HG03469 (cell line): Measurements from ENCODE around the gene LRRC45.

Experiments used
- ATAC-seq: cut with Tn5 transposase; IDR thresholded peaks from one replicate; pipeline ENCODE4 v1.9.1; 2021; ENCODE audit warnings: mild to moderate bottlenecking, moderate library complexity, moderate number of reproducible peaks; ENCODE audit not compliant: unreplicated experiment

The LRRC45 gene

DNA sequence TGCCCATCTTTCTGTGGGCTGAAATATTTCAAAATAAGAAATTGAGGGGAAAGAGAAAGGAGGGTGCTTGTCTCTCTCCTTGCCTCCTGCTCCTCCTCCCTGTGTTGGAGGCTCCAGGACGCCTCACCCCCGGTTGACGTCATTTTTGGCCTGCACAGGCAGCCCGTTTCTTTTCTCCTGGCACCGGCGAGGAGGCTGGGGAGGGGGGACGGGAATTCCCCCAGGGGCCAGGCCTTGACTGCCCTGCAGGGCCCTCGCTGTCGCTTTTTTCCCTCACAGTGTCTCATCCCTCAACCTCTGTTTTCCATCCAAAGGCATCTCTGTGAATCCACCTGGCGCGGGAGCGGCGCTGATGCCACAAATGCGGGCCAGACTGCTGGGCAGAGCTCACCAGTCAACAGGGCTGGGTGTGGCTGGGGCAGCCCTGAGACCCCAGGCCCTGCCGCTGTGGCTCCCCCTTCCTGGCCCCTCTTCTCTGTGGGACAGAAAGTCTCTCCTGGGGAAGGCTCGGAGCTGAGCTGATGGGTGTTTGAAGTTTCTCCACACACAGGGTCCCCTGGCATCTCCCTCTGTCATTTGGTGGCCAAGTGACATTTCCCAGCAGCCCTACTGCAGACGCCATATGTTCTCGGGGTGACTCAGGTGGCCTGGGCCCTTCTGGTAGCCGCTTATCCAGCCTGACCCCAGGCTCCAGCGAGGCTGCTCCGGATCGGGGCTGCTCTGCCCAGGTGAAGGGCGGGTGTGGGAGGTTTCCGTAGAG is 16.5 kb upstream of the LRRC45 start:
- ATAC-seq, result no peak

DNA sequence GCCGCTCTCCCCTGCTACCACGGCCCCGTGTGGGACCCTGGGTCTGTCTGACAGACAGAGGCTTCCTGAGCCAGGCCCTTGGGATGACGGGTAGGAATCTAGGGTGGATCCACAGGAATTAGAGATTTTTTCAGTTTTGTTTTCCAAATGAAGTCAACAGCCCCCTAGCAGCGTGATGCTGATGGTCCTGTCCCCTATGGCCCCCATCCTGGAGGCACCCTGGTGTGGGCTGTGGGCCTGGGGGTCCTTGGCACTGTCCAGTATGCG is 15.9 kb upstream of the LRRC45 start:
- ATAC-seq, result no peak

DNA sequence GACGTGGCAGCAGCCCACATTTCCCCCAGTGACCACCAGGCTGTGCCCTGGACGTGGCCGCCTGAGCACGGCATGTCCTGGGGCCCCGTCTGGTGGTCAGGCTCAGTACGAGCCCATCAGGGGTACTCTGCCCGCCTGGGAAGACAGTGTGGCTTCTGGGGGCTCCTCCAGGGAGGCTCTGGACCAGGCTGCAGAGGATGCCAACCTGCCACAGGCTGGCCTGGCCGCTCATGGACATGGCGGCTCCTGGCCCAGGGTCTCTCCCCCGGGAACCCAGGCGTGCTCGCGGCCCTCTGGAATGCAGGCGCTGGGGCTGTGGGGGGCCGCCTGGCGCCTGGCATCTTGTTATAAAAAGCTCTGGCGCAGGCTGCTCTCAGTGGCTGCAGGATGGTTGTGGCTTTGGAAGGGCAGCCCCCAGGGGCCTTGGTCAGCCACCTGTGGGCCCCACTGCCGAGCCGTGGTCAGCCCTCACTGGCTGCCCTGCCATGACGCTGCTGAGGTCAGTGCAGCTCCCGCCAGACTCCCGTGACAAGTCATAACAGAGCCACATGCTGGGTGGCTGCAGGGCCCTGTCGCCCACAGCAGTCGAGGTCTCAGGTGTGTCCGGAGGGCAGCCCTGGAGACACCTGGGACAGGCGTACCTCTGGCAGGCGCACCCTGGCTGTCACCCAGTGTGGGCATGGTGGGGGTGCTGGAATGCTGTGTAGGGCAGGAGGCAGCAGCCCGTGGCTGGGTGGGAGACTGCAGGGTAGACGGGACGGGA is 15.4 kb upstream of the LRRC45 start:
- ATAC-seq, result no peak

DNA sequence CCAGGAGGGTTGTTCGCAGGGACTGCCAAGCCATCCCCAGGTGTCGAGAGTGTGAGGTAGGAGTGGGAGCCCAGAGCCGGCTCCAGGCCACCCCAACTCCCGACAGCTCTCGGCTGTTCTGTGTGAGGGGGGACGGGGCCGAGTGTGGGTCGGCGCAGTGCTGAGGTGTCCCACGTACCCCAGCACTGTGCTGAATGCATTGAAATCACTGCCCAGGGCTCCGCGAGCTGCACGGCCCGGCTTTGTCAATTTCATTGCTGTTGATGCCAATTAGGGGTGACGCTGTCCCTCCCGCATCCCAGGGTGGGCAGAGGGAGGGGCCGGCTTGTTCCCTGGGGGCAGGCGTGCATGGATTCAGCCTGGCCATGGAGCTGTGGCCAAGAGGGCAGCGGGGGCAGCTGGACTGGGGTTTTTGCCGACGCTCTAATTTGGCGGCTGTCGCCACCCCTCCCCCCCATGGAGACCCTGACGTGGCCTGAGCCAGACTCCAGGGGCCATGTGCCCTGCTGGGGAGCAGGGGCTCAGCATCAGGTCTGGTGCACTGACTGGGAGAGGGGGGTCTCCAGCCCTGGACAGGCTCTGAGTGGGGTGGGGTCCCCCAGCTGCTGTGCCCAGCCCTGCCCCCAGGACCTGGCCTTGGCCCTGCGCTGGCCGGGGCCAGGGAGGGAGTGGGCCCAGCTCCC is 14.7 kb upstream of the LRRC45 start:
- no peak for ATAC-seq

DNA sequence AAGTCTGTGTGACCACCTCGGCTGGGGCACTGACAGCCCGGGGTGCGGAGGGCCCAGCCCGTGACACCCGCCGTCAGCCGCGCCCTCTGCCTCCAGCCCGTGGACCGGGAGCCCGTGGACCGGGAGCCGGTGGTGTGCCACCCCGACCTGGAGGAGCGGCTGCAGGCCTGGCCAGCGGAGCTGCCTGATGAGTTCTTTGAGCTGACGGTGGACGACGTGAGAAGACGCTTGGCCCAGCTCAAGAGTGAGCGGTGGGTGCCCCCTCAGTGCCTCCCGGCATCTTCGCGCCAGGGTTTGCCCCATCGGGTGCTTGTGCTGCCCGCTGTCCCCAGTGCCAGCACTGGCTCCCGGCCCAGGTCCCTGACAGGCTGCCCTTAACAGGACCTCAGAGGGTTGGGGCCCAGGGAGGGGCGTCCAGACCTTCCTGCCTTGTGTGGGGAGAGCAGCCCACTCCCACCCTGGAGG is 14.1 kb upstream of the LRRC45 start:
- ATAC-seq, result no peak

DNA sequence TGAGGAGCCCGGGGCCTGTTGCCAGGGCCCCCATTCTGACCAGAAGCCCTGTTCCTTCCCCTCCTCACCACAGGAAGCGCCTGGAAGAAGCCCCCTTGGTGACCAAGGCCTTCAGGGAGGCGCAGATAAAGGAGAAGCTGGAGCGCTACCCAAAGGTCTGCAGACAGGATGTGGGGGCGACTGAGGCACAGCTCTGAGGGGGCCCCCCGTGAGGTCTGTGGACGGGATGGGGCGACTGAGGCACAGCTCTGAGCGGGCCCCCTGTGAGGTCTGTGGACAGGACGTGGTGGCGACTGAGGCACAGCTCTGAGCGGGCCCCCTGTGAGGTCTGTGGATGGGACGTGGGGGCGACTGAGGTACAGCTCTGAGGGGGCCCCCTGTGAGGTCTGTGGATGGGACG is 13.7 kb upstream of the LRRC45 start:
- no peak for ATAC-seq

DNA sequence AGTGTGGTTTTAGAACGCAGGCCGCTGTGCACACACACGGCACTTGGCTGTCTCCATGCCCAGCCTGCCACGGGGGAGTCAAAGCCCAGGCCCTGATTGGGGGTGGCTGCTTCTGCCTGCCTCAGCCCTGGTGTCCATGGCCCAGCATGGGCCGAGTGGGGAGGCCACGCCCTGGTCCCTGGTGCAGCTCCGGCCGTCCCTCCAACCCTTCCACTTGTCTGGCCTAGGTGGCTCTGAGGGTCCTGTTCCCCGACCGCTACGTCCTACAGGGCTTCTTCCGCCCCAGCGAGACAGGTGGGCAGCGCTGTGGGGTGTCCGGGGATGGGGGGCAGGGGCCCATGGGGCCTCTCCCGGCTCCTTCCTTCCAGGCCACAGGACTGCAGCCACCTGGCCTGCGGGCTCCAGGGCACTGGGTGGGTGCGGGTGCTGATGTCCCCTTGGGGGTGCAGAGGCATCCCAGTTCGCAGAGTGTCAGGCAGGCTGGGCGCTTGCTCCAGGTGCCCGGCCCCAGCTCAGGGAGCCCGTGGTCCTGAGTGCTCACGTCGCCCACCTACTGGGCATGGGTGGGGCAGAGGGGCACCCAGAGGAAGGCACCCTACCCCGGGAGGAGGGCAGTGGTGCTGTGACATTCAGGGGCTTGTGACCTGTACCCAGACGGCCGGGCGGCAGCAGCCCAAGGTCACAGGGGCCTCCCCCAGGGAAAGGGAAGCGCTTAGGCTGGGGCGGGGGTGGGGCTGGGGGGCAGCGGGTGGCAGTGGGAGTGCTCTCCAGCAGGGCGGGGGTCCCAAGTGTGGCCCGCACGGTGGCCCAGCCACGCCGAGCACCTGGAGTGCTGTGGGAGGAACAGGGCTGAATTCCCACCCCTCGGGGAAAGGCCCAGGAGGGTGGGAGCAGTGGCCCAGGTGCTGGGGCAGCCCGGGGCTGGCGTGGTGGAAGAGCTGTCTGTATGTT is 12.3 kb upstream of the LRRC45 start:
- ATAC-seq, result no peak

DNA sequence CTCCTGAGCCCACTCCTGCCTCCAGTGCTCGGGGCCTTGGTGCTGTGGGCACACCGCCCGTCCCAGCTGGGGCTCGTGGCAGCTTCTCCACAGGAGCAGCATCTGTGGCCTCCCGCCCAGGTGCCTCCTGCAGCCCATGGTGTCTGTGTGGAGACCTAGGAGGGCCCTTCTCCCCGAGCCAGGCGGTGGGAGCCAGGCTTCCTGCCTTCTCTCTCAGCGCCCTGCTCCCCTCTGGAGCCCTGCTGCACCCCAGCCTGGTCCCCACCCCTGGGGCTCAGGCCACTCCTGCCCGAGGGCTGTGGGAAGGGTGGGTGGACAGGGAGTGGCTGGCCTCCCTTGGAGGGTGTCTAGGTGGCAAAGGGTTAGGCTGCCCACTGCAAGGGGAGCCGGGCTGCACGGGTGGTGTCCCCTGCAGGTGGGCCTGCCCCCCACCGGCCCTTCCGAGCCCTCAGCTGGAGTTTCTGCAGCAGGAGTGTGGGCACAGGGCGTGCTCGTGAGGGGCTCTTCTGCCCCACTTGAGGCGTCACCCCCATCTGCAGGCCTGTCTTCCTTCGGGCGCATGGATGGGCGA is 11.4 kb upstream of the LRRC45 start:
- ATAC-seq, result no peak

DNA sequence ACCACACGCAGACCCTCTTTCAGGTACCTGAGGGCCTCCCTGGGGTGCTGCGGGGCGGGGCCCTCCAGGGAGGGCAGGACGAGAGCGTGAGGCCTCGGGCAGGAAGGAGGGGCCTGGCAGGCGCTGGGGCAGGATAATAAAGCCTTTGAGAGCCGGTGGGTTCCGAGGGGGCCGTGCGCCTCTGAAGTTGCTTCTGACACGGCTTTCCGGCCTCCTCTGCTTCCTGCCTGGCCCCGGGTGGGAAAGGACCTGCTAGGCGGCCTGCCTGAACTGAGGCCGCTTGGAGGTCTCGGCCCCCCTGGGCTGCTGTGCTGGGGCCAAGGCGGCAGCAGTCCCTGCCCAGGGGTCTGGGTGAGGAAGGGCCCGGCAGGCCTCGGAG is 10.9 kb upstream of the LRRC45 start:
- no peak for ATAC-seq

DNA sequence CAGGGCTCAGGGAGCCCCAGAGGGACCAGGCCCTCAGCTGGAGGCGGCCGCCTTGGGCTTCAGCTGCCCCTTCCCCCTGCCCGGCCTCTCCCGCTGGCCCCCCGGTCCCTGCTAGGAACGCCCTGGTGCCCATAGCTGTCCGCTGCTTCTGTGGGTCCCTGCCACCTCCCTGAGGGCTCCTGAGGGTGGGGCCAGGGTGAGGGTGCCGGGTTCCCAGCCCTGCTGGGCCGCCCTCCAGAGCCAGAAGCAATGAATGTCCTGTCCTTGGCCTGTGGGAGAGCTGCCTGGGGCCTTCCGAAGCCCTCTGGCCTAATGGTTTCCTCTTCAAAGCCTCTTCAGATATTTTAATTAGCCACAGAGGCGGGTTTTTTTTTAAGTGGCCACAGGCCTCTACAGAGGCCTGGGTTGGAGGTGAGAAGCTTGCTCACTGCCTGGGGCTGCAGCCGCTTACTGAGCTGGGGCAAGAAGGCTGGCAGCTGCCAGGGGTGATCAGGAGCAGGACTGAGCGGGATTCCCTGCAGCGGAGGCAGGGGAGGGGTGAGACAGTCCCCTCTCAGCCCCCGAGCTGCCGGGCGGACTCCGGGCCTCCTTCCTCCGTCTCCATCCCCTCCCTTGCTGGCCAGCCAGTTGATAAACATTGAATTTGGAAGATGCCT is 10.3 kb upstream of the LRRC45 start:
- no peak for ATAC-seq

DNA sequence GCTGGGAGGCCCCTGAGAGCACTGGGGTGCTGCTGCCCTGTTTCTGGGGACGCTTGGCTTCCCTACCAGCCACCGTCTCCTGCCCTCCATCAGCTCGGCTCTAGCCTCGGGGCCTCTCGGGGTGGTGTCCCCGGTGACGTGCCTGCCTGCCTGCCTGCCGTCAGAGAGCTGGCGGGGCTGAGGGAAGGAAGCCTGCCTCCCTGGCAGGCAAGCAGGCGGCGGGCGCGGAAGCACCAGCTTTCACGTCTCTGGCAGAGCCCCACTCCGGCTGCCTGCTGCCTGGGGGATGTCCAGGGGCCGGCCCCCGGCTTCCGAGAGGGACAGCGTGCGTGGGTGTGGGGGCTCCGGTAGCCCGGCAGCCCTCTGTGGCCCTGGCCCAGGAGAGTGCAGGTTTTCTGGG is 9.8 kb upstream of the LRRC45 start:
- ATAC-seq, result no peak

DNA sequence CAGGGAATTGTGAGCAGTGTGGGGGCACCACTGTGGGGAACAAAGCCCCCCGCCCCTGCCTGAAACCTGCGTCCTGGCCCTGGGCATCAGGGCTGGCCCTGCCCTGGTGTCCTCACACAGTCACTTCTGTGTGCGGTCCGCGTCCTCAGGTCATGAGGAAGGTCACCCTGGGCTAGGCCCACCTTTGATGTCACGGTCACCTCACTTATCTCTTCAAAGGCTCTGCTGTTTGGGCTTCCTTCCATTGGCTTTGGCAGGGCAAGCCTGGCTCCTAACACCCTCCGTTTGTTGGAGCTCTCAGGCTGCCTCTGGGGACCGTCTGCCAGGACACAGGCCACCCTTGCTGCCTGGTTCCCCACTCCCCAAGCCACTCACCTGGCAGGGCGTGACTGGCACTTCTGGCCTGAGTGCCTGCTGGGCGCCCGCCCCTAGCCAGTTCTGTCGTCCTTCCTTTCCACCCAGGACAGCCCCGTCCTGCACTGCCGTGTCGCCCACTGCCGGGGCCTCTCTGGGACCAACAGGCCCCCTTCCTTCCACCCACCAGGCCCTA is 9.3 kb upstream of the LRRC45 start:
- ATAC-seq, result no peak

DNA sequence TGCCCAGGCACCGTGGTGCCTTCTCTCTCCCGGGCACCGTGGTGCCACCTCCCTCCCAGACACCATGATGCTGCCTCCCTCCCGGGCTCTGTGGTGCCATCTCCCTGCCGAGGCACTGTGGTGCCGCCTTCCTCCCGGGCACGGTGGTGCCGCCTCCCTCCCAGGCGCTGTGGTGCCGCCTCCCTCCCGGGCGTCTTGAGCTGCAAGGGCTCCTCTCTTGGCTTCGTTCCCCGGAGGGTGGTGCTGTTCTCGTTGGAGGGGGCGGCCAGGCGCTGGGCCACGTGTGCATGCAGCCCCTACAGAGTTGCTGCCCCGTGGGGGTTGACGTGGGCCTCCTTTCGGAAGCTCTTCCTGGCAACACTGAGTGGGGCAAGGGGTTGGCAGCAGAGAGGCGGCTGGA is 8.7 kb upstream of the LRRC45 start:
- no peak for ATAC-seq

DNA sequence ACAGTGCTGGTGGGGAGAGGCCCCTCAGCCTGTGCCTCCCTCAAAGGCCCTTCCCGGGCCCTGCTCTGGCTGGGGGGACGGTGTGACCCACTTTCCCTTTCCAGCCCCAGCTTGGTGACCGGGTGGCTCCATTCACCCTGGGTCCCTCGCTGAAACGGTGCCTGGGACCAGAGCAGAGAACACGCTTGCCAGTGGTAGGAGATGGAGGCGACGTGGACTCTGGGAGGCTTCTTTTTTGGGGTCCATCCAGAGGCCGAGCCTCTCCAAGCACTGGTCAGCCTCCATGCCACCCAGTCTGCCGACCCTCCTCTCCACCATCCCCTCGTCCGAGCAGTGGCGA is 8.2 kb upstream of the LRRC45 start:
- ATAC-seq, result no peak

DNA sequence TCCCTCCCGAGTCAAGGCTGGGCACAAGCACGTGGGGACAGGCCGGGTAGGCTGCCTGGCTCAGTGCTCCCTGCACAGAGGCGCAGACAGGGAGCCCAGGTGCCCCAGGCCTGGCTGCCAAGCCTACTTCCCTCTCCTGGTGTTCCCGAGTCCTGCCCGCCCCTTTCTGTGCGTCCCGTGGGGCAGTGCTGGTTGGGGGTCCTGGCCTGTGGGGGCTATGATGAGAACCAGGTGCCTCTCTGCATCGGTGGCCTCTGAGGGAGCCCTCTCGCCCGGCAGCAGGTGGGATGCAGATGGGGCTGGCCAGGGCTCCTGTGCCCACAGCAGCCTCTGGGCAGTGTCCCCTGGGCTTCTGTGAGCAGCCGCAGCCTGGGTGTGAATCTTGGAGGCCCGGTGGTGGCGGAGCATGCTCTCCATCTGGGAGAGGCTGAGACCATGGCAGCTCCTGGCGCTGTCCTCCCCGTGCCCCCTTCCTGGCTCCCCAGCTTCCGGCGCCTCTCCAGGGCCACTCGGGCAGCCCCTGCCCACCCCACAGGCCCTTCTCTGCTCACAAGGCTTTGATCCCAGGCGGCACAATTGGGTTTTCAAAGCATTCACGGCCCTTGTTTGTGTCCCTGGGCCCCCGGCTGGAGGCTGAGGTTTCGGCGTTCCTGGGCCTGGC is 7.7 kb upstream of the LRRC45 start:
- no peak for ATAC-seq

DNA sequence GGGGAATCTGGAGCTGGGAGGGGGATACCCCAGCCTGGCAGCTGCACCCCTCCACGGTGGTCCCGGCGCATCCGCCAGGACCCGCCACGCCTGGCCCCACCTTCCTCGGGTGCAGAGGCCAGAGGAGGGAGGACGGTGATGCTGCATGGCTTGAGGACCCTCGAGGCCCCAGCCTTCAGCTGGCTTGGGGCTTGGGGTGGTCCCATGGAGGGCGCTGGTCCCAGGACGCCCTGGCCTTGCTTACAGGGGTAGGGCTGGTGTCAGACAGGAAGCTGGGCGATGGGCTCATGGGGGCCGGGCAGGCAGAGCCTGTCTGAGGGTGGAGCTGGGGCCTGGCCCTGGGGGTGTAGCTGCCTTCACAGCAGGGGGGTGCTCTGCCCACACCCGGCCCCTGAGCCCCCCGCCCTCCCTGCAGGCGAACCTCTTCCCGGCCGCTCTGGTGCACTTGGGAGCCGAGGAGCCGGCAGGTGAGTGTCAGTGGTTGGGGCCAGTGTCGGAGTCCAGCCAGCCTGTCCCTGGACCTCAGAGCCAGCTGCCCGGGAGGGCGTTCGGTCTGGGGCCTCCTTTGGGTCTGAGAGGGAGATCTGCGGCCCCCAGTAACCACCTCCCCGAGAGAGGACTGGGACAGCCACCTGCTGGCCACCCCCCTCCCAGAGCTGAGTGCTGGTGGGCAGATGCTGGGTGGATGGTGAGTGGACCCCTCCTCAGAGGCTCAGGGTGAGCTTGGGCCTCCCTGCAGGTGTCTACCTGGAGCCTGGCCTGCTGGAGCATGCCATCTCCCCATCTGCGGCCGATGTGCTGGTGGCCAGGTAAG is 6.8 kb upstream of the LRRC45 start:
- ATAC-seq, result no peak

DNA sequence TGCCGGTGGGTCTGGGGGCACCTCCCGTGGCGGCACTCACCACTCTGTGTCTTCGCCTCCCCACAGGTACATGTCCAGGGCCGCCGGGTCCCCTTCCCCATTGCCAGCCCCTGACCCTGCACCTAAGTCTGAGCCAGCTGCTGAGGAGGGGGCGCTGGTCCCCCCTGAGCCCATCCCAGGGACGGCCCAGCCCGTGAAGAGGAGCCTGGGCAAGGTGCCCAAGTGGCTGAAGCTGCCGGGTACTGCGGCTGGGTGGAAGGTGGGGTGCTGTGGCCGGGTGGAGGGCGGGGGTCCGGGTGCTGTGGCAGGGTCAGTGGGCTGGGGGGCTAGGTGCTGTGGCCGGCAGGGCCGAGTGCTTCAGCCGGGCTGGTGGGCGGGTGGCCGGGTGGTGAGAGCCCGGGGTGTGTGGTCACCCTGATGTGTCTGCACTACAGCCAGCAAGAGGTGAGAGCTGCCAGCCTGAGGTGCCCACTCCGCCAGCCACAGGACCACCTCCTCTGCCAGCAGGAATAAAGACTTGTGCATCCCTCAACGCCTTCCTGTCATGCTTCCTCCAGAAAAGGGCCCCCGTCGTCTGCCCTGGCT is 6.1 kb upstream of the LRRC45 start:
- ATAC-seq, result no peak

DNA sequence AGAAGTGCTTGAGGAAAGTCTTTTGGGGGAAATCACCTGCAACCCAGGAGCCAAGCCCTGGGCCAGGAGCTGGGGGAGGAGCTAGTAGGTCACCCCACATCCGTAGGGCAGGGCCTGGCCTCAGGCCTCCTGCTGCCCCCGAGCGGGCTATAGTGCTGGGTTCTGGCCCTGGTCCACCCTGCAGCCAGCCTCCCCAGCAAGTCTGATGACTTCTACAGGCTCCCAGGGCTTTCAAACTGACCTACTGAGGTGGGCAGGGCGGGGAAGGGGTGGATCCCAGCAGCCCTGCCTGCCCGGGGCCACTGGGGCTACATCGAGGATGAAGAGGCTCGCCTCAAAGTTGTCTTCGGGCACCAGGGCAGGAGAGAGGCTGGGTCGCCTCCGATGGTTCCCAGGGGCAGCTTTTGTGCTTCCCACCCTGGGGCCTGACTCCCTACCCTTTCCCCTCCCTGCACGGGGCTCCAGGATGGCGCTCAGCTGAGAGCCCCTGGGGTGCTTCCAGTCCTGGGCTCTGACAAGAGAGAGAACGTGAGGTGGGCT is 5.4 kb upstream of the LRRC45 start:
- ATAC-seq, result no peak
